ENCODE data around the gene TAS1R3. TPM values are rescaled to one million over a fixed set of nuclear protein-coding genes. Genes with fewer than 3 reads are reported as not detected.
A peak's percentile ranks its signal among the peaks of the same experiment; 100 is the strongest.

Gene TAS1R3
- total and polyA plus RNA-seq, 2 experiments from 2014 or later, result 0.14 TPM; not detected in 1

DNA sequence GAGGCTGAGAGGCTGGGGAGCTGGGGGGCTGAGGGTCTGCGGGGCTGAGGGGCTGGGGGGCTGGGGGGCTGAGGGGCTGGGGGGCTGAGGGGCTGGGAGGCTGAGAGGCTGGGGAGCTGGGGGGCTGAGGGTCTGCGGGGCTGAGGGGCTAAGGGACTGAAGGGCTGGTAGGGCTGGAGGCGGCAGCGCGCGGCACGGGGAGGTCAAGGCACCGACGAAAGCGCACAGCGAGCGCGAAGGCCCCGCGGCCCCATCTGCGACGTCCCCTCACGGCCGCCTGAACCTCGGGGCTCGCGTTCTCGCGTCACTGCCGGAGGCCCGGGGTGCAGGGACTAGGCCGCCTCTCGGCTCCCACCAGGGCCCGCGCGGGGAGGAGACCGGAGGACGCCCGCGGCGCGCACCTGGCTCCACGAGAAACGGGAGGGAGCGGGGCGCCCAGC lies 7.0 kb upstream of the TAS1R3 start:
- H3F3A ChIP-seq (replicated peaks; ENCODE audit: low read depth), result 0 out of 2 replicates have a peak, but pooled peaks cover 3% of the 10 kb centered on the region
- H2AFZ ChIP-seq, result no peak overlapping the region
- peaks cover 5% of the 10 kb centered on the region; the same call in 1 of the 2 replicates for H4K20me1 ChIP-seq (replicated peaks; ENCODE audit: insufficient read depth)
- TF ChIP-seq ZNF331 (CRISPR knock-in tag; IDR thresholded peaks at IDR 0.05; ENCODE audit: low read depth) (no peak), STAT1 (IDR thresholded peaks at IDR 0.05; ENCODE audit: unreplicated experiment) (no peak), ZNF114 (CRISPR knock-in tag; IDR thresholded peaks at IDR 0.05) (no peak), JUNB (IDR thresholded peaks at IDR 0.05; ENCODE audit: unreplicated experiment) (no peak)
- TF ChIP-seq, protein P1, sequence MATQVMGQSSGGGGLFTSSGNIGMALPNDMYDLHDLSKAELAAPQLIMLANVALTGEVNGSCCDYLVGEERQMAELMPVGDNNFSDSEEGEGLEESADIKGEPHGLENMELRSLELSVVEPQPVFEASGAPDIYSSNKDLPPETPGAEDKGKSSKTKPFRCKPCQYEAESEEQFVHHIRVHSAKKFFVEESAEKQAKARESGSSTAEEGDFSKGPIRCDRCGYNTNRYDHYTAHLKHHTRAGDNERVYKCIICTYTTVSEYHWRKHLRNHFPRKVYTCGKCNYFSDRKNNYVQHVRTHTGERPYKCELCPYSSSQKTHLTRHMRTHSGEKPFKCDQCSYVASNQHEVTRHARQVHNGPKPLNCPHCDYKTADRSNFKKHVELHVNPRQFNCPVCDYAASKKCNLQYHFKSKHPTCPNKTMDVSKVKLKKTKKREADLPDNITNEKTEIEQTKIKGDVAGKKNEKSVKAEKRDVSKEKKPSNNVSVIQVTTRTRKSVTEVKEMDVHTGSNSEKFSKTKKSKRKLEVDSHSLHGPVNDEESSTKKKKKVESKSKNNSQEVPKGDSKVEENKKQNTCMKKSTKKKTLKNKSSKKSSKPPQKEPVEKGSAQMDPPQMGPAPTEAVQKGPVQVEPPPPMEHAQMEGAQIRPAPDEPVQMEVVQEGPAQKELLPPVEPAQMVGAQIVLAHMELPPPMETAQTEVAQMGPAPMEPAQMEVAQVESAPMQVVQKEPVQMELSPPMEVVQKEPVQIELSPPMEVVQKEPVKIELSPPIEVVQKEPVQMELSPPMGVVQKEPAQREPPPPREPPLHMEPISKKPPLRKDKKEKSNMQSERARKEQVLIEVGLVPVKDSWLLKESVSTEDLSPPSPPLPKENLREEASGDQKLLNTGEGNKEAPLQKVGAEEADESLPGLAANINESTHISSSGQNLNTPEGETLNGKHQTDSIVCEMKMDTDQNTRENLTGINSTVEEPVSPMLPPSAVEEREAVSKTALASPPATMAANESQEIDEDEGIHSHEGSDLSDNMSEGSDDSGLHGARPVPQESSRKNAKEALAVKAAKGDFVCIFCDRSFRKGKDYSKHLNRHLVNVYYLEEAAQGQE (IDR thresholded peaks at IDR 0.05; ENCODE audit: unreplicated experiment), result no peak
- TF ChIP-seq, protein P2, sequence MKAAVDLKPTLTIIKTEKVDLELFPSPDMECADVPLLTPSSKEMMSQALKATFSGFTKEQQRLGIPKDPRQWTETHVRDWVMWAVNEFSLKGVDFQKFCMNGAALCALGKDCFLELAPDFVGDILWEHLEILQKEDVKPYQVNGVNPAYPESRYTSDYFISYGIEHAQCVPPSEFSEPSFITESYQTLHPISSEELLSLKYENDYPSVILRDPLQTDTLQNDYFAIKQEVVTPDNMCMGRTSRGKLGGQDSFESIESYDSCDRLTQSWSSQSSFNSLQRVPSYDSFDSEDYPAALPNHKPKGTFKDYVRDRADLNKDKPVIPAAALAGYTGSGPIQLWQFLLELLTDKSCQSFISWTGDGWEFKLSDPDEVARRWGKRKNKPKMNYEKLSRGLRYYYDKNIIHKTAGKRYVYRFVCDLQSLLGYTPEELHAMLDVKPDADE (IDR thresholded peaks at IDR 0.05), result no peak
- TF ChIP-seq, protein P3, sequence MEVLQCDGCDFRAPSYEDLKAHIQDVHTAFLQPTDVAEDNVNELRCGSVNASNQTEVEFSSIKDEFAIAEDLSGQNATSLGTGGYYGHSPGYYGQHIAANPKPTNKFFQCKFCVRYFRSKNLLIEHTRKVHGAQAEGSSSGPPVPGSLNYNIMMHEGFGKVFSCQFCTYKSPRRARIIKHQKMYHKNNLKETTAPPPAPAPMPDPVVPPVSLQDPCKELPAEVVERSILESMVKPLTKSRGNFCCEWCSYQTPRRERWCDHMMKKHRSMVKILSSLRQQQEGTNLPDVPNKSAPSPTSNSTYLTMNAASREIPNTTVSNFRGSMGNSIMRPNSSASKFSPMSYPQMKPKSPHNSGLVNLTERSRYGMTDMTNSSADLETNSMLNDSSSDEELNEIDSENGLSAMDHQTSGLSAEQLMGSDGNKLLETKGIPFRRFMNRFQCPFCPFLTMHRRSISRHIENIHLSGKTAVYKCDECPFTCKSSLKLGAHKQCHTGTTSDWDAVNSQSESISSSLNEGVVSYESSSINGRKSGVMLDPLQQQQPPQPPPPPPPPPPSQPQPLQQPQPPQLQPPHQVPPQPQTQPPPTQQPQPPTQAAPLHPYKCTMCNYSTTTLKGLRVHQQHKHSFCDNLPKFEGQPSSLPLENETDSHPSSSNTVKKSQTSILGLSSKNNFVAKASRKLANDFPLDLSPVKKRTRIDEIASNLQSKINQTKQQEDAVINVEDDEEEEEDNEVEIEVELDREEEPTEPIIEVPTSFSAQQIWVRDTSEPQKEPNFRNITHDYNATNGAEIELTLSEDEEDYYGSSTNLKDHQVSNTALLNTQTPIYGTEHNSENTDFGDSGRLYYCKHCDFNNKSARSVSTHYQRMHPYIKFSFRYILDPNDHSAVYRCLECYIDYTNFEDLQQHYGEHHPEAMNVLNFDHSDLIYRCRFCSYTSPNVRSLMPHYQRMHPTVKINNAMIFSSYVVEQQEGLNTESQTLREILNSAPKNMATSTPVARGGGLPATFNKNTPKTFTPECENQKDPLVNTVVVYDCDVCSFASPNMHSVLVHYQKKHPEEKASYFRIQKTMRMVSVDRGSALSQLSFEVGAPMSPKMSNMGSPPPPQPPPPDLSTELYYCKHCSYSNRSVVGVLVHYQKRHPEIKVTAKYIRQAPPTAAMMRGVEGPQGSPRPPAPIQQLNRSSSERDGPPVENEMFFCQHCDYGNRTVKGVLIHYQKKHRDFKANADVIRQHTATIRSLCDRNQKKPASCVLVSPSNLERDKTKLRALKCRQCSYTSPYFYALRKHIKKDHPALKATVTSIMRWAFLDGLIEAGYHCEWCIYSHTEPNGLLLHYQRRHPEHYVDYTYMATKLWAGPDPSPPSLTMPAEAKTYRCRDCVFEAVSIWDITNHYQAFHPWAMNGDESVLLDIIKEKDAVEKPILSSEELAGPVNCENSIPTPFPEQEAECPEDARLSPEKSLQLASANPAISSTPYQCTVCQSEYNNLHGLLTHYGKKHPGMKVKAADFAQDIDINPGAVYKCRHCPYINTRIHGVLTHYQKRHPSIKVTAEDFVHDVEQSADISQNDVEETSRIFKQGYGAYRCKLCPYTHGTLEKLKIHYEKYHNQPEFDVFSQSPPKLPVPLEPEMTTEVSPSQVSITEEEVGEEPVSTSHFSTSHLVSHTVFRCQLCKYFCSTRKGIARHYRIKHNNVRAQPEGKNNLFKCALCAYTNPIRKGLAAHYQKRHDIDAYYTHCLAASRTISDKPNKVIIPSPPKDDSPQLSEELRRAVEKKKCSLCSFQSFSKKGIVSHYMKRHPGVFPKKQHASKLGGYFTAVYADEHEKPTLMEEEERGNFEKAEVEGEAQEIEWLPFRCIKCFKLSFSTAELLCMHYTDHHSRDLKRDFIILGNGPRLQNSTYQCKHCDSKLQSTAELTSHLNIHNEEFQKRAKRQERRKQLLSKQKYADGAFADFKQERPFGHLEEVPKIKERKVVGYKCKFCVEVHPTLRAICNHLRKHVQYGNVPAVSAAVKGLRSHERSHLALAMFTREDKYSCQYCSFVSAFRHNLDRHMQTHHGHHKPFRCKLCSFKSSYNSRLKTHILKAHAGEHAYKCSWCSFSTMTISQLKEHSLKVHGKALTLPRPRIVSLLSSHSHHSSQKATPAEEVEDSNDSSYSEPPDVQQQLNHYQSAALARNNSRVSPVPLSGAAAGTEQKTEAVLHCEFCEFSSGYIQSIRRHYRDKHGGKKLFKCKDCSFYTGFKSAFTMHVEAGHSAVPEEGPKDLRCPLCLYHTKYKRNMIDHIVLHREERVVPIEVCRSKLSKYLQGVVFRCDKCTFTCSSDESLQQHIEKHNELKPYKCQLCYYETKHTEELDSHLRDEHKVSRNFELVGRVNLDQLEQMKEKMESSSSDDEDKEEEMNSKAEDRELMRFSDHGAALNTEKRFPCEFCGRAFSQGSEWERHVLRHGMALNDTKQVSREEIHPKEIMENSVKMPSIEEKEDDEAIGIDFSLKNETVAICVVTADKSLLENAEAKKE (CRISPR knock-in tag; IDR thresholded peaks at IDR 0.05), result no peak
- H3K36me3 Mint-ChIP-seq (ENCODE audit: low read depth), result peaks cover 20% of the 10 kb centered on the region
- ATAC-seq, result peak; percentile 15
- H3K9me2 ChIP-seq (ENCODE audit: insufficient read depth), result no peaks in the 10 kb centered on the region
- H3K79me2 ChIP-seq (replicated peaks; ENCODE audit: insufficient read depth), result peaks cover 50% of the 10 kb centered on the region
- no peaks in the 10 kb centered on the region for H3K4me1 ChIP-seq (ENCODE audit: insufficient read depth)
- H3K27ac ChIP-seq (ENCODE audit: low read depth), result no peak overlapping the region
- no peak overlapping the region for H3K27ac Mint-ChIP-seq
- peak overlapping the region; percentile 85 for H3K4me3 ChIP-seq
- H3K27me3 Mint-ChIP-seq (ENCODE audit: insufficient read depth, low read depth, poor library complexity), result peaks cover 21% of the 10 kb centered on the region
- peaks cover 11% of the 10 kb centered on the region for H3K4me1 Mint-ChIP-seq
- no peak for DNase-seq (ENCODE audit: low spot score)
- H3K27me3 ChIP-seq (ENCODE audit: insufficient read depth), result no peaks in the 10 kb centered on the region
- peak overlapping the region; percentile 82; the same call in 2 of the 3 replicates for H3K4me3 Mint-ChIP-seq
- peak overlapping the region; percentile 83 for H3K4me2 ChIP-seq
- no peaks in the 10 kb centered on the region for H3K36me3 ChIP-seq (ENCODE audit: insufficient read depth)
- no peaks in the 10 kb centered on the region; the same call in 2 of the 3 replicates for H3K9me3 Mint-ChIP-seq
